ENCODE data around the gene BRD2.

DNA sequence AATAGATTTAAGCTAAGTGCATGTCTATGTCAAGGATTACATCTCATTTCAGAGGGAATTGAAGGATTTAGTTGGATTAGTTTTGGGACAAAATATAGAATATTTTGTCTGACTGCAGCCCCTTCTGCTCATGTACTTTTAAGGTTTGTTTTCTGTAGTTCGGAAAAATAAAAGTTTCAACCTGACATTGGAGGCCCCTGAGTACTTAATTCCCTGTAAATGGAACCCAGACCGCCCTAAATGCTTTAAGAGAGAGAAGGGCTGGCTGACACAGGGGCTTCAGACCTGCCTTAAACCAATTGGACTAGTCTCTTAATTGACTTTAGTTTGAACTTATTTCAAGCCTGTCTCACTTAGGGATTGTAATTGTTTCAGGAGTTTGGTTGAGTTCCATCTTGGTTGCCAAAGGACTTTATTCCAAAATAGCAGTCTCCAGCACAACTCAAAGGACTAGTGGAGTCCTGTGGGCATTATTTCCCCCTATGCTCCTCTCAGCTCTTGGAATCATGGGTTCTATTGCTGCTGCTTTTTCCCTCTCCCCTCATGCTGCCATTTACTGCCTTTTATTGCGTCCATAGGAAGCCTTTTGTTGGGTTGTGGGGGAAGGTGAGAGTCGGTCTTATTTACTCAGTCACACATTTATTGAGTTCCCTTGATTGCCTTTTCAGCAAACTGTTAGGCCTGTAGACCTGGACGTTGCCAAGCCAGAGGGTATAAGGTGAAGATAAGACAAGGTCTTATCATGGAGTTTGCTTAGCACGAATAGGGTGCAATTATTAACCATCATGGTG is 14.5 kb downstream of the BRD2 start:
- TF ChIP-seq, protein P1, sequence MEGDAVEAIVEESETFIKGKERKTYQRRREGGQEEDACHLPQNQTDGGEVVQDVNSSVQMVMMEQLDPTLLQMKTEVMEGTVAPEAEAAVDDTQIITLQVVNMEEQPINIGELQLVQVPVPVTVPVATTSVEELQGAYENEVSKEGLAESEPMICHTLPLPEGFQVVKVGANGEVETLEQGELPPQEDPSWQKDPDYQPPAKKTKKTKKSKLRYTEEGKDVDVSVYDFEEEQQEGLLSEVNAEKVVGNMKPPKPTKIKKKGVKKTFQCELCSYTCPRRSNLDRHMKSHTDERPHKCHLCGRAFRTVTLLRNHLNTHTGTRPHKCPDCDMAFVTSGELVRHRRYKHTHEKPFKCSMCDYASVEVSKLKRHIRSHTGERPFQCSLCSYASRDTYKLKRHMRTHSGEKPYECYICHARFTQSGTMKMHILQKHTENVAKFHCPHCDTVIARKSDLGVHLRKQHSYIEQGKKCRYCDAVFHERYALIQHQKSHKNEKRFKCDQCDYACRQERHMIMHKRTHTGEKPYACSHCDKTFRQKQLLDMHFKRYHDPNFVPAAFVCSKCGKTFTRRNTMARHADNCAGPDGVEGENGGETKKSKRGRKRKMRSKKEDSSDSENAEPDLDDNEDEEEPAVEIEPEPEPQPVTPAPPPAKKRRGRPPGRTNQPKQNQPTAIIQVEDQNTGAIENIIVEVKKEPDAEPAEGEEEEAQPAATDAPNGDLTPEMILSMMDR (IDR thresholded peaks at IDR 0.05), result no peak
- TF ChIP-seq, protein P2, sequence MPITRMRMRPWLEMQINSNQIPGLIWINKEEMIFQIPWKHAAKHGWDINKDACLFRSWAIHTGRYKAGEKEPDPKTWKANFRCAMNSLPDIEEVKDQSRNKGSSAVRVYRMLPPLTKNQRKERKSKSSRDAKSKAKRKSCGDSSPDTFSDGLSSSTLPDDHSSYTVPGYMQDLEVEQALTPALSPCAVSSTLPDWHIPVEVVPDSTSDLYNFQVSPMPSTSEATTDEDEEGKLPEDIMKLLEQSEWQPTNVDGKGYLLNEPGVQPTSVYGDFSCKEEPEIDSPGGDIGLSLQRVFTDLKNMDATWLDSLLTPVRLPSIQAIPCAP (CRISPR knock-in tag; IDR thresholded peaks at IDR 0.05), result no peak
- no peak for TF ChIP-seq SP1 (CRISPR knock-in tag; conservative IDR thresholded peaks at IDR 0.05)
- peak; percentile 51 for TF ChIP-seq PRRX2 (CRISPR knock-in tag; IDR thresholded peaks at IDR 0.05)
- TF ChIP-seq JAZF1 (CRISPR knock-in tag; IDR thresholded peaks at IDR 0.05), result no peak
- TF ChIP-seq TEAD4 (CRISPR knock-in tag; IDR thresholded peaks at IDR 0.05), result no peak
- TF ChIP-seq FOXP1 (CRISPR knock-in tag; IDR thresholded peaks at IDR 0.05; ENCODE audit: borderline replicate concordance), result no peak
- TF ChIP-seq NFE2L1 (CRISPR knock-in tag; IDR thresholded peaks at IDR 0.05), result no peak
- TF ChIP-seq FOXJ3 (CRISPR knock-in tag; IDR thresholded peaks at IDR 0.05; ENCODE audit: borderline replicate concordance), result no peak
- TF ChIP-seq, protein P3, sequence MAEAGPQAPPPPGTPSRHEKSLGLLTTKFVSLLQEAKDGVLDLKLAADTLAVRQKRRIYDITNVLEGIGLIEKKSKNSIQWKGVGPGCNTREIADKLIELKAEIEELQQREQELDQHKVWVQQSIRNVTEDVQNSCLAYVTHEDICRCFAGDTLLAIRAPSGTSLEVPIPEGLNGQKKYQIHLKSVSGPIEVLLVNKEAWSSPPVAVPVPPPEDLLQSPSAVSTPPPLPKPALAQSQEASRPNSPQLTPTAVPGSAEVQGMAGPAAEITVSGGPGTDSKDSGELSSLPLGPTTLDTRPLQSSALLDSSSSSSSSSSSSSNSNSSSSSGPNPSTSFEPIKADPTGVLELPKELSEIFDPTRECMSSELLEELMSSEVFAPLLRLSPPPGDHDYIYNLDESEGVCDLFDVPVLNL (CRISPR knock-in tag; IDR thresholded peaks at IDR 0.05; ENCODE audit: borderline replicate concordance, low read depth), result no peak
- TF ChIP-seq, protein P4, sequence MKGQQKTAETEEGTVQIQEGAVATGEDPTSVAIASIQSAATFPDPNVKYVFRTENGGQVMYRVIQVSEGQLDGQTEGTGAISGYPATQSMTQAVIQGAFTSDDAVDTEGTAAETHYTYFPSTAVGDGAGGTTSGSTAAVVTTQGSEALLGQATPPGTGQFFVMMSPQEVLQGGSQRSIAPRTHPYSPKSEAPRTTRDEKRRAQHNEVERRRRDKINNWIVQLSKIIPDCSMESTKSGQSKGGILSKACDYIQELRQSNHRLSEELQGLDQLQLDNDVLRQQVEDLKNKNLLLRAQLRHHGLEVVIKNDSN (CRISPR knock-in tag; IDR thresholded peaks at IDR 0.05), result no peak
- TF ChIP-seq SOX15 (CRISPR knock-in tag; IDR thresholded peaks at IDR 0.05), result no peak
- TF ChIP-seq, protein P5, sequence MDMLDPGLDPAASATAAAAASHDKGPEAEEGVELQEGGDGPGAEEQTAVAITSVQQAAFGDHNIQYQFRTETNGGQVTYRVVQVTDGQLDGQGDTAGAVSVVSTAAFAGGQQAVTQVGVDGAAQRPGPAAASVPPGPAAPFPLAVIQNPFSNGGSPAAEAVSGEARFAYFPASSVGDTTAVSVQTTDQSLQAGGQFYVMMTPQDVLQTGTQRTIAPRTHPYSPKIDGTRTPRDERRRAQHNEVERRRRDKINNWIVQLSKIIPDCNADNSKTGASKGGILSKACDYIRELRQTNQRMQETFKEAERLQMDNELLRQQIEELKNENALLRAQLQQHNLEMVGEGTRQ (CRISPR knock-in tag; IDR thresholded peaks at IDR 0.05), result no peak

Measured in WTC11 (cell line).